HFFc6 (cell line): ENCODE results near the gene AGT. TPM values are rescaled to one million over a fixed set of nuclear protein-coding genes. Genes with fewer than 3 reads are reported as not detected.

ENCODE experiments used
- DNase-seq: peaks from one replicate; pipeline ENCODE4 v3.0.0-alpha.2; 2018
- H3K27ac Mint-ChIP-seq: 2 replicates; pipeline ENCODE4 v1.8.0; 2020; ENCODE audit warnings: mild to moderate bottlenecking, mixed read lengths
- H3K27me3 Mint-ChIP-seq: 2 replicates; pipeline ENCODE4 v1.8.0; 2021; ENCODE audit warnings: mild to moderate bottlenecking, moderate library complexity, mixed read lengths; ENCODE audit not compliant: insufficient read depth
- H3K36me3 Mint-ChIP-seq: 2 replicates; pipeline ENCODE4 v1.8.0; 2021; ENCODE audit warnings: low read depth, mixed read lengths
- H3K4me1 Mint-ChIP-seq: 2 replicates; pipeline ENCODE4 v1.8.0; 2020; ENCODE audit warnings: low read depth, mixed read lengths
- H3K4me3 Mint-ChIP-seq: 2 replicates; pipeline ENCODE4 v1.8.0; 2020; ENCODE audit warnings: mild to moderate bottlenecking, moderate library complexity, mixed read lengths
- H3K9me3 Mint-ChIP-seq: 2 replicates; pipeline ENCODE4 v1.8.0; 2020; ENCODE audit warnings: mild to moderate bottlenecking, mixed read lengths
- CTCF ChIP-seq: fragments of 200-600 bp; sonication (generic); IDR thresholded peaks from 2 replicates; pipeline ENCODE4 v1.5.0; 2021; ENCODE audit warnings: antibody characterized with exemption, mild to moderate bottlenecking
- total RNA-seq, 6 experiments: library from RNA; stranded (reverse); fragmentation: NEBNext Ultra II Directional; extraction: Animal tissue kit (Norgen Biotek cat#: 25700); gene quantifications; 2 replicates in 1 of 6; 3 replicates in 5 of 6; pipeline ENCODE4 v1.2.3, GENCODE V29; 2021

Gene AGT
- total RNA-seq, 6 experiments from 2014 or later, result 0.09 to 0.19 (median 0.13) TPM; not detected in 2

GRCh38 chr1:230705289-230706019 lies 8.5 kb downstream of the AGT start:
- TF ChIP-seq CTCF, result no peak
- no peaks in the 10 kb centered on the region for H3K4me1 Mint-ChIP-seq
- DNase-seq, result no peak

GRCh38 chr1:230704830-230705229 lies 9.1 kb downstream of the AGT start:
- Mint-ChIP-seq H3K27me3 (peaks cover 24% of the 10 kb centered on the region), H3K36me3 (no peaks in the 10 kb centered on the region), H3K9me3 (no peaks in the 10 kb centered on the region), H3K27ac (no peak overlapping the region), H3K4me1 (no peaks in the 10 kb centered on the region), H3K4me3 (no peak overlapping the region)
- DNase-seq, result no peak
- no peak for TF ChIP-seq CTCF

More at GRCh38 chr1:230705289-230706019, 8.5 kb downstream of the AGT start:
- H3K27ac Mint-ChIP-seq, result no peak overlapping the region
- no peaks in the 10 kb centered on the region for H3K36me3 Mint-ChIP-seq
- peaks cover 24% of the 10 kb centered on the region for H3K27me3 Mint-ChIP-seq
- H3K4me3 Mint-ChIP-seq, result no peak overlapping the region
- H3K9me3 Mint-ChIP-seq, result no peaks in the 10 kb centered on the region

GRCh38 chr1:230703679-230704385 lies 10.1 kb downstream of the AGT start:
- TF ChIP-seq CTCF, result no peak
- no peaks in the 10 kb centered on the region for H3K9me3 Mint-ChIP-seq
- no peaks in the 10 kb centered on the region for H3K36me3 Mint-ChIP-seq
- H3K4me3 Mint-ChIP-seq, result no peak overlapping the region
- no peaks in the 10 kb centered on the region for H3K4me1 Mint-ChIP-seq
- no peak overlapping the region for H3K27ac Mint-ChIP-seq
- DNase-seq, result no peak
- peaks cover 22% of the 10 kb centered on the region for H3K27me3 Mint-ChIP-seq

- Mint-ChIP-seq H3K4me1 (no peaks in the 10 kb centered on the region), H3K4me3 (no peak overlapping the region), H3K27me3 (peaks cover 18% of the 10 kb centered on the region), H3K27ac (no peak overlapping the region), H3K9me3 (no peaks in the 10 kb centered on the region), H3K36me3 (no peaks in the 10 kb centered on the region)
- TF ChIP-seq CTCF, result no peak
- DNase-seq, result no peak
Observed at GRCh38 chr1:230702934-230703678, 10.8 kb downstream of the AGT start.

- H3K4me1 Mint-ChIP-seq, result peaks cover 5% of the 10 kb centered on the region
- DNase-seq, result no peak
- no peak overlapping the region for H3K27ac Mint-ChIP-seq
- H3K27me3 Mint-ChIP-seq, result peaks cover 13% of the 10 kb centered on the region
- H3K36me3 Mint-ChIP-seq, result no peaks in the 10 kb centered on the region
- H3K9me3 Mint-ChIP-seq, result no peaks in the 10 kb centered on the region
- no peak for TF ChIP-seq CTCF
- H3K4me3 Mint-ChIP-seq, result no peak overlapping the region
Observed at GRCh38 chr1:230701895-230702768, 11.8 kb downstream of the AGT start.
